GM18867 (cell line): ENCODE data around the gene TP53I13.
"Not testable (repeated sequence)": the region's sequence is repeated elsewhere in the genome, so short reads cannot be mapped to it uniquely, and the experiment has no call there.

ENCODE experiments used
- ATAC-seq: cut with Tn5 transposase; IDR thresholded peaks from one replicate; pipeline ENCODE4 v1.9.1; 2021; ENCODE audit warnings: mild to moderate bottlenecking, moderate library complexity; ENCODE audit not compliant: unreplicated experiment

TP53I13 gene, protein sequence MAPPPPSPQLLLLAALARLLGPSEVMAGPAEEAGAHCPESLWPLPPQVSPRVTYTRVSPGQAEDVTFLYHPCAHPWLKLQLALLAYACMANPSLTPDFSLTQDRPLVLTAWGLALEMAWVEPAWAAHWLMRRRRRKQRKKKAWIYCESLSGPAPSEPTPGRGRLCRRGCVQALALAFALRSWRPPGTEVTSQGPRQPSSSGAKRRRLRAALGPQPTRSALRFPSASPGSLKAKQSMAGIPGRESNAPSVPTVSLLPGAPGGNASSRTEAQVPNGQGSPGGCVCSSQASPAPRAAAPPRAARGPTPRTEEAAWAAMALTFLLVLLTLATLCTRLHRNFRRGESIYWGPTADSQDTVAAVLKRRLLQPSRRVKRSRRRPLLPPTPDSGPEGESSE

GRCh38 chr17:29568331-29569244 lies at the start of gene TP53I13:
Gene TP53I13 (plus strand): TSS chr17:29568701. CDS start chr17:29568759, 58 bp downstream.
- peak; percentile 32 for ATAC-seq

DNA sequence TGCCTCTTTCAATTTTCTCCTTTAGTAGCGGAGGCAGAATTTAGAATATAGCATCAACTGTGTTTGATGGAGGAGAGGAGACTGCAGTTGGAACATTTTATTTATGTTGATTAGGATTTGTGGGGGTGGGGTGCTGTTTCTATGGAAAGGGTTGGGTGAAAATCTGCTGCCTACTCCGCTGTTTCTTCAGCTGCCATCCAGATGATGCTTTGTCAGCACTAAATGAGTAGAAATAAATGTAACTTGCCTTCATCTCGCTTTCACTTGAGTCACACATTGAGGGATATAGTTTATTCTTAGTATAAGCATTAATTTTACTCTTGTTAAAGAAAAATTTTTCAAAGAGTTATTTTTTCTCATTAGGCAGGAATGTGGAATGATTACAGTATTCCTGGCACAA lies 43.8 kb upstream of the TP53I13 start:
- ATAC-seq = no peak

- ATAC-seq = no peak
Measured at GRCh38 chr17:29526322-29526721, 42.2 kb upstream of the TP53I13 start.

- ATAC-seq = no peak
Measured at GRCh38 chr17:29533976-29534375, 34.5 kb upstream of the TP53I13 start.

DNA sequence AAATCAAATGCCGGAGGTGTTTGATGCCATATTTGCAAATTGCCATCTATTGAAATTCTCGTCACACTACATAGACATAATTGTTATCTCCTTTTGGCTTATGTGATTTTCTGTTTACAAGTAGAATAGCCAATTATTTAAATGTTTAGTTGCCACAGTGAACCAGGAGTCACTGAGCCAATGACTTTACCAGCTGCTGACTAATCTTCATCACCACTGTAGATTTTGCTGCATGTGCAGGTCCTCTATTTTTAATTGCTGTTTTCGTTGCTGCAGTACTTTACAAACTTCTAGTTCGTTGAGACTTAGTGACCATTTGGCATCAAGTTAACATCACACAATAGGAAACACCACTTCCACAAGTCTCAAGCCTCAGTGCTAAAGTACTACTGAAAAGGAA lies 24.4 kb upstream of the TP53I13 start:
- ATAC-seq = no peak

GRCh38 chr17:29546085-29546484 lies 22.4 kb upstream of the TP53I13 start:
- ATAC-seq = no peak

DNA sequence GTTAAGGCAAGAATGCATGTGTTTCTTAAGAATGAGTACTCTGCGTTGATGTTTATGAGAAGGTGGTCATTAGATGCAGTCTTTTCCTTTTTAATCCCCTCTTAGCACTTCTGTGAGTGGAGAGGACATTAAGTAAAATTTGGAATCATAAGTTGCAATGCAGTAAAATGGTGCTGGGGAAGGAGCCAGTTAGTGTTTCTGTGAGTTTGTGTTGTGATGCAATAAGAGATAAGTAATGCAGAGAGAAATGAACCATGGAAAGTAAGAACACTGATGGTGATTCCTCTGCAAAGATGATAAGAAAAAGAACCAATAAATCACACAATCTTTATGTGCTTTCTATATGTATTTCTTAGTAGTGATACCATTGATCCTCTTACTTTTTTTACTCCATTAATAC lies 21.7 kb upstream of the TP53I13 start:
- ATAC-seq = no peak

- no peak for ATAC-seq
Measured at GRCh38 chr17:29549177-29549923, 19.2 kb upstream of the TP53I13 start.

DNA sequence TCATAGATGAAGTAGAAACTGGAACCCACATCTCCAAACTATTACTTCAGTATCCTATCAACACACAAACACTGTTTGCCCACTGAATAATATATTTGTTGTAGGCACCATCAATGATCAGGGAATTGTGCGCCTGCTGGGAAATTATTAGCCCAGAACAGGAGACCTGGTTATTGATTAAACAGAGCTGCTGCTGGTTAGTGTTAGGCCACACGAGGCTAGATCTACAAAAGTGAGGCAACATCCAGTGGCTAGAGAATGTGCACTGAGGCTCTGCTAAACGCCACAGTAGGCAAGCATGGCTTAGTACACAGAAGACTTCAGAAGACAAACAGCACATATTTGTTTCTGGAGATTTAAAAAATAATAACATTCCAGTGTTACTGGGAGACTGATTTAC lies 12.7 kb upstream of the TP53I13 start:
- ATAC-seq = no peak

DNA sequence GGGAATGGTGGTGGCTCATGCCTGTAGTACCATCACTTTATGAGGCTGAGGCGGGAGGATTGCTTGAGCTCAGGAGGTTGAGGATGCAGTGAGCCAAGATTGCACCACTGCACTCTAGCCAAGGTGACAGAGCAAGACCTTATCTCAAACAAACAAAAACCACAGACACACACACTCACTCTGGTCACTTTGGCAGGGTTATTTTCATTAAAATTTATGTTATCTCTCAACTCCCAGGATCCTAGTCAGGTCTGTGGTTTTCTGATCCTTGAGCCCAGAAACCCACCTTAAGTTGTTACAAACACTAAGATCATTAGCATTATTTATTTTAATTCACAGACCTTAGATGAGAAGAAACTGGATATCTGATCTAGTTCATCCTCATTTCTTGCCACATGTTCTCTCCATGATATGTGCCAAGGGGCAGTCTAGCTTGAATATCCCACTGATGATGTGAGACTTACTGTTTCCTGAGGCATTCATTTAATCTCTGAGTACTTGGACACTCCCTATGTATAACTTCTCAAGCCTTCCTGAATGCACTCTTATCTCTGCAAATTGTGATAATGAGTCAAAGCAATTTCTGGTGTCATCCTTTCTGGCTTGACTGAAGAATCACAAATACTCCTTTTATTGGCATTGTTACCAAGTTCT lies 11.3 kb upstream of the TP53I13 start:
- ATAC-seq = no peak

DNA sequence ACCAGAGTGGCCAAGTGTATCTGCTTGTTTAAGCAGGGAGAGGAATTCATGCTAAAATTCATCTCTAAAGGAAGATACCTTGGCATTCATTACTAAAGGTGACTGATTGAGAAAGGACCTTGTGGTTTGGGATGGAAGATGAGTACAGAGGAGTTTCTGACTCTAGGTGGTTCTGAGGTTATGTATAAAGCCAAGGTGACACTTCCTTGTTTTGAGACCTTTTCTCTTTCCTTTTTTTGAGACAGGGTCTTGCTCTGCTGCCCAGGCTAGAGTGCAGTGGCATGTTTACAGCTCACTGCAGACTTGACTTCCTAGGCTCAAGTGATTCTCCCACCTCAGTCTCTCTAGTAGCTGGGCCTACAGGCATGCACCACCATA lies 10.8 kb upstream of the TP53I13 start:
- ATAC-seq = no peak

- ATAC-seq = not testable (repeated sequence)
Measured at GRCh38 chr17:29558139-29558538, 10.4 kb upstream of the TP53I13 start.

DNA sequence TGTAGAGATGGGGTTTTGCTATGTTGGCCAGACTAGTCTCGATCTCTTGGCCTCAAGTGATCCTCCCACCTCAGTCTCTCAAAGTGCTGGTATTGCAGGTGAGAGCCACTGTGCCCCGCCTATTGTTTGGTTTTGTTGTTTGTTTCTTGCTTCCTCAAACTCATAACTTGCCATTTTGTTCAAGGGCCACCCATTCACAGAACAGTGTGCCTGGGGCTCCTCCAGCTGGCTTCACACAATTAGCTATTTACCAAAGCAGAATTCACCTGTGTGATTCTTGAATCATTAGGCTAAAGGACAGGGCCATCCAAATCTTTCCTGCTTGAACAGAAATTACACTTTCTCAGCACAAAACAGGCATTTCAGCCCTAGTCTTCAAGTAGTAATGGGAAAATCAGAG lies 8.9 kb upstream of the TP53I13 start:
- ATAC-seq = no peak

DNA sequence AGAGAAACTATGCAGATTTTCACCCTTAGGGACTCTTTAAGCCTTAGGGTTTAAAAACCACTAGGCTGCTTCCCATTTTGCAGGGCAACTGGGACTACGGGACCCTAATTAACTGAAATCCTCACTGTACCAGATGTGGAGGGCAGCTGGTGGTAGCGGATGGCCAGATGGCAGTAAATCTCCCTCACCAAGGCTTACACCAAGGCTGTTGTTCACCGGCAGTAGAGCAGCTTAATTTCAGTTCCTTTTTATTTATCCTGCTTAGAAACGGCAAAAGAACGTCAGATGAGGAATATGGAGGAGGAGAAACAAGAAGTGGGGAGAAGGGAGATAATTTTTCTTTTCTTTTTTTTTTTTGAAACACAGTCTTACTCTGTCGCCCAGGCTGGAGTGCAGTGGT lies 8.2 kb upstream of the TP53I13 start:
- ATAC-seq = no peak

- ATAC-seq = no peak
Measured at GRCh38 chr17:29561554-29562517, 6.7 kb upstream of the TP53I13 start.

- ATAC-seq = no peak
Measured at GRCh38 chr17:29562615-29563014, 5.9 kb upstream of the TP53I13 start.

GRCh38 chr17:29563816-29564215 lies 4.7 kb upstream of the TP53I13 start:
- ATAC-seq = no peak

DNA sequence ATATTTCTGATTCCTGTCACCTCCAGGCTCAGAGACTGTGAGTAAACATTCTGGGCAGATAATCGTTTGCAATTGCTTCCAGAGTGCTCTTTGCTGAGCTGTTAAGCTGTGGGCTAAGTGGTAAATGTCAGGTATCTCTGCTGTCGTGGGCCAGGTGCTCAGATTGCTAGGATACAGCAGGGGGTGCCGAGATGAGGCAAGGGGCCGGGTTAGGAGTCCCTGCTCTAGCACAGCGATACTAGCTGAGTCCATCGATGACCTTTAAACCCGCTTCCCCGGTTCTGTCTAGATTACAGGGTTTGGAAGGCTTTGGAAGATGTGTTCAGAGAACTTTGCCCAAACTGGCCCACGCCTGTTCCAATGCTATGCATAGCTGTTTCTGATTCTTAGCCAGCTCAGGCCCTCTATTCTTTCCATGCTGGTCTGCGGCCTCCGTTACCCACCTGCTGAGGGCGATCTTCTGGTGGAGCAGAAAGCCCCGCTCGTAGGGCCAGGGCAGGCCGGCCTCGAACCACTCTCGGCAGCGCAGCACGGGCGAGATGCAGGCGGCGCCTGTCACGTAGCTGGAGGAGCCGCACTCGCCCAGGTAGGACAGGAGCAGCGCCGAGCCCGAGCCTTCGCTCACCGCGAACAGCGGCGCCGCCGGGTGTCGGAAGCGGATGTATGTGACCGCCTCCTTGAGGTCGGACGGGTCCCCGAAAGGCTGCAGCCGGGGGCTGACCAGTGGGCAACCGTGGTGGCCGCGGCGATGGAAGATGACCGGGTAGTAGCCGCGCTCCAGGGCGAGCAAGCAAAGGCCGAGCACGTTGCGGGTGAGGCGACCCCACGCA lies 2.6 kb upstream of the TP53I13 start:
- ATAC-seq = peak; percentile 18
